AG09309 (cell line): ENCODE data around the gene MINDY1.

Experiments used
- DNase-seq: peaks from one replicate; pipeline ENCODE4 v3.0.0-alpha.2; 2010; ENCODE audit warnings: low read depth
- H3K4me3 ChIP-seq: 2 replicates; pipeline ENCODE4 v1.5.1; 2011; ENCODE audit warnings: mild to moderate bottlenecking, low read depth, low read length, moderate library complexity; ENCODE audit not compliant: control insufficient read depth
- TF ChIP-seq, protein P1 (sequence below): IDR thresholded peaks from 2 replicates; pipeline ENCODE4 v1.5.1; 2011; ENCODE audit warnings: mild to moderate bottlenecking, low read depth, low read length, inconsistent platforms; ENCODE audit not compliant: insufficient read depth, control insufficient read depth; ENCODE audit errors: missing control alignments

MINDY1 gene

GRCh38 chr1:151013518-151013917, 6.8 kb upstream of the MINDY1 start:
- TF ChIP-seq, protein P1, sequence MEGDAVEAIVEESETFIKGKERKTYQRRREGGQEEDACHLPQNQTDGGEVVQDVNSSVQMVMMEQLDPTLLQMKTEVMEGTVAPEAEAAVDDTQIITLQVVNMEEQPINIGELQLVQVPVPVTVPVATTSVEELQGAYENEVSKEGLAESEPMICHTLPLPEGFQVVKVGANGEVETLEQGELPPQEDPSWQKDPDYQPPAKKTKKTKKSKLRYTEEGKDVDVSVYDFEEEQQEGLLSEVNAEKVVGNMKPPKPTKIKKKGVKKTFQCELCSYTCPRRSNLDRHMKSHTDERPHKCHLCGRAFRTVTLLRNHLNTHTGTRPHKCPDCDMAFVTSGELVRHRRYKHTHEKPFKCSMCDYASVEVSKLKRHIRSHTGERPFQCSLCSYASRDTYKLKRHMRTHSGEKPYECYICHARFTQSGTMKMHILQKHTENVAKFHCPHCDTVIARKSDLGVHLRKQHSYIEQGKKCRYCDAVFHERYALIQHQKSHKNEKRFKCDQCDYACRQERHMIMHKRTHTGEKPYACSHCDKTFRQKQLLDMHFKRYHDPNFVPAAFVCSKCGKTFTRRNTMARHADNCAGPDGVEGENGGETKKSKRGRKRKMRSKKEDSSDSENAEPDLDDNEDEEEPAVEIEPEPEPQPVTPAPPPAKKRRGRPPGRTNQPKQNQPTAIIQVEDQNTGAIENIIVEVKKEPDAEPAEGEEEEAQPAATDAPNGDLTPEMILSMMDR = no peak
- no peak for DNase-seq
- no peak overlapping the region for H3K4me3 ChIP-seq

DNA sequence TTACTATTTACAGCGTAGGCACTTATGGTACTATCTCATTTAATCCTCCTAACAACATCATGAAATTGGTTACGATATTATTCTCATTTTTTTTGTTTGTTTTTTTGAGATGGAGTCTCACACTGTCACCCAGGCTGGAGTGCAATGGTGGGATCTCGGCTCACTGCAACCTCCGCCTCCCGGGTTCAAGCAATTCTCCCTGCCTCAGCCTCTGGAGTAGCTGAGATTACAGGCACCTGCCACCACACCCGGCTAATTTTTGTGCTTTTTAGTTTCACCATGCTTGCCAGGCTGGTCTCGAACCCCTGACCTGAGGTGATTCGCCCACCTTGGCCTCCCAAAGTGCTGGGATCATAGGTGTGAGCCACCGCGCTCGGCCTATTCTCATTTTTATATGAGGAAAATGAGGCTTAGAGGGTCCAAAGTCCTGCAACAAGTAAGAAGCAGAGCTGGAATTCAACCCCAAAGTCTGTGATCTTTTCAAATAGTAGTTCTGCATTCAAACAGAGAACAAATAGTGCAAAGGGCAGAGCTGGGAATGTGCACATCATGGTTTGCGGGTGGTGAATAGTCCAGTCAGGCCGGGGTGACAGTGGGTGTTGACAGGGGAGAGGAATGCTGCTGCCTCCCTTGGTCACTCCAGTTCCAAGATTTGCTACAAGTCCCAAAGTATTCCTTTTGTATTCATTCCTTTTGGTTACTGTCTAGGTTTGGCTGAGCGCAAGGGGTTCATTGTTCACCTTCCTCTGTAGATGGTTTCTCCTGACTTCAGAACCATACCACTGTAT, 6.2 kb upstream of the MINDY1 start:
- DNase-seq = no peak
- H3K4me3 ChIP-seq = no peak overlapping the region
- TF ChIP-seq, protein P1 = no peak

DNA sequence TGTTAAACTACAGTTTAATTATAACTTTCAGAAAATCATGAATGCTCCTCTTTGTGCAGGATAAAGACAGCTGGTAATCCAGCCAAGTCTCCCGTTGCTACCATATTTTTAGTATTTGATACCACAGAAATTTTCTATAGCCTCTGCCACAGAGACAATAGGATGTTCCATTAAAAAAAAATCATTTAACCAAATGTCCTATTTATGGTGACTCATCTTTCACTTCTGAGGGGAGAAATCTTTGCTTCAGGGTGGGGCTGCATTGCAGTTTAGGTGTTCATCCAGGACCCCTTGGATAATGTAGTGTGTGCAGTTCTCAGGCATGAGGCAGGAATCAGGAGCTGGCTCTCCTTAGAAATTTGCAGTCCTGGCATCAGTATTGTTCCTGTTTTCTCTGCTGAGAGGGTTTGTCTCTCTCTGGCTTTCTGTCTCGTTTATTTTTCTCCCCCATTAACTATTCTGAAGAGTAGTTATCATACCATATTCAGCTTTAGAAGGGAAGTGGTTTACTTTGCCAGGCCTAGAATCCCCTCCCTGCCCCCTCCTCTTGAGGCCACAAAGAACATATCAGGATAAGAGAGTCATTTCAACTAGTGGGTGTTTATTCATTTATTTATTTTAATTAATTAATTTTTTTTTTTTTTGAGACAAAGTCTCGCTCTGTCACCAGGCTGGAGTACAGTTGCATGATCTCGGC, 4.6 kb upstream of the MINDY1 start:
- TF ChIP-seq, protein P1 = no peak
- H3K4me3 ChIP-seq = no peak overlapping the region
- no peak for DNase-seq

DNA sequence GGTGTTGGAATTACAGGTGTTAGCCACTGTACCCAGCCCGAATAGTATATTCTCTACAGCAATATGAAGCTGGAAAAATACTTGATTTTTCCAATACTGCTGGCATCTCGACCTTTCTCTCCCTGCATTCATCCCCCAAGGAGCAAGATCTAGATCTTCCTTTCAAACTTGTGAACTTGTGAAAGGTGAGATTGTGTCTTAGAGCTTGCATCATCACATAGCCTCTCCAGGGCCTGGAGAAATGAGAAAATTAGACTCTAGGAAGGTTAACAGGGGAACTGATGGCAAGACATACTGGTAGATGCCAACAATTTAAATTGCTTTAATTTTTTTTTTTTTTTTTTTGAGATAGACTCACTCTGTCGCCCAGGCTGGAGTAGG, 3.6 kb upstream of the MINDY1 start:
- TF ChIP-seq, protein P1 = no peak
- DNase-seq = no peak
- H3K4me3 ChIP-seq = no peak overlapping the region

GRCh38 chr1:151009674-151010345, 3.1 kb upstream of the MINDY1 start:
- no peak for DNase-seq
- H3K4me3 ChIP-seq = no peak overlapping the region
- TF ChIP-seq, protein P1 = no peak

- TF ChIP-seq, protein P1 = no peak
- H3K4me3 ChIP-seq = peak overlapping the region; percentile 93
- no peak for DNase-seq
These were observed 2.5 kb upstream of the MINDY1 start for GRCh38 chr1:151009206-151009587.
